HG03175 (cell line): ENCODE data around the gene LYL1.
"Not testable (repeated sequence)": the region's sequence is repeated elsewhere in the genome, so short reads cannot be mapped to it uniquely, and the experiment has no call there.

Source experiments
- ATAC-seq: cut with Tn5 transposase; IDR thresholded peaks from one replicate; pipeline ENCODE4 v1.9.1; 2021; ENCODE audit warnings: mild to moderate bottlenecking, moderate library complexity; ENCODE audit not compliant: unreplicated experiment

LYL1 gene

GRCh38 chr19:13102666-13103580 is at the start of gene LYL1:
Gene LYL1, minus strand, starts transcription at chr19:13102858. Its CDS starts 1,687 bp downstream, at chr19:13101171.
- peak; percentile 53 for ATAC-seq

GRCh38 chr19:13151605-13152355 is 49.1 kb upstream of the LYL1 start:
- peak; percentile 40 for ATAC-seq

GRCh38 chr19:13150931-13151604 is 48.4 kb upstream of the LYL1 start:
- ATAC-seq: no peak

GRCh38 chr19:13150187-13150930 is 47.7 kb upstream of the LYL1 start, which contains the start of the genes IER2 and STX10:
Gene IER2, plus strand, starts transcription at chr19:13150411. Its CDS starts 2,776 bp downstream, at chr19:13153187.
Gene STX10, minus strand, starts transcription at chr19:13150375. Its CDS starts 202 bp downstream, at chr19:13150173.
- ATAC-seq: peak; percentile 41

GRCh38 chr19:13149628-13150186 is 47.0 kb upstream of the LYL1 start:
- ATAC-seq: no peak

- ATAC-seq: not testable (repeated sequence)
Observed at GRCh38 chr19:13149173-13149627, 46.5 kb upstream of the LYL1 start.

GRCh38 chr19:13146763-13147563 is 44.3 kb upstream of the LYL1 start:
- no peak for ATAC-seq

- no peak for ATAC-seq
Observed at GRCh38 chr19:13139633-13140311, 37.1 kb upstream of the LYL1 start.

- no peak for ATAC-seq
Observed at GRCh38 chr19:13138916-13139198, 36.2 kb upstream of the LYL1 start.

- no peak for ATAC-seq
Observed at GRCh38 chr19:13138171-13138915, 35.7 kb upstream of the LYL1 start.

GRCh38 chr19:13137290-13137794 is 34.7 kb upstream of the LYL1 start:
- ATAC-seq: no peak

GRCh38 chr19:13135068-13136062 is 32.7 kb upstream of the LYL1 start:
- no peak for ATAC-seq

GRCh38 chr19:13134626-13135025 is 32.0 kb upstream of the LYL1 start:
- no peak for ATAC-seq

GRCh38 chr19:13133241-13133870 is 30.7 kb upstream of the LYL1 start:
- ATAC-seq: no peak

- no peak for ATAC-seq
Observed at GRCh38 chr19:13132471-13133180, 30.0 kb upstream of the LYL1 start.
